Activated CD4-positive, alpha-beta T cell treated with anti-CD3 and anti-CD28 coated beads for 24 hours (primary cell): ENCODE results near the gene NOL9.

Experiments
- DNase-seq, 2 donors: peaks; one replicate each; pipeline ENCODE4 v3.0.0-alpha.2; 2020; ENCODE audit warnings: low read depth in 2 of 2

NOL9 gene

GRCh38 chr1:6521536-6521935, 32.8 kb downstream of the NOL9 start:
- no peak for DNase-seq

GRCh38 chr1:6519935-6520671, 34.2 kb downstream of the NOL9 start:
- DNase-seq: no peak

GRCh38 chr1:6519491-6519934, 34.8 kb downstream of the NOL9 start:
- no peak for DNase-seq

GRCh38 chr1:6517435-6517851, 36.9 kb downstream of the NOL9 start:
- DNase-seq: no peak

GRCh38 chr1:6515771-6516170, 38.5 kb downstream of the NOL9 start:
- no peak for DNase-seq

GRCh38 chr1:6513320-6513801, 41.0 kb downstream of the NOL9 start:
- DNase-seq: no peak

GRCh38 chr1:6512908-6513280, 41.4 kb downstream of the NOL9 start:
- no peak for DNase-seq

- DNase-seq: no peak
Measured at GRCh38 chr1:6512245-6512907, 41.9 kb downstream of the NOL9 start.

- DNase-seq: no peak
Measured at GRCh38 chr1:6511561-6512244, 42.6 kb downstream of the NOL9 start.

- DNase-seq: no peak
Measured at GRCh38 chr1:6511056-6511455, 43.3 kb downstream of the NOL9 start.

GRCh38 chr1:6510493-6510892, 43.8 kb downstream of the NOL9 start:
- no peak for DNase-seq

GRCh38 chr1:6509919-6510291, 44.4 kb downstream of the NOL9 start:
- DNase-seq: no peak

- DNase-seq: no peak
Measured at GRCh38 chr1:6509220-6509918, 44.9 kb downstream of the NOL9 start.

- no peak for DNase-seq
Measured at GRCh38 chr1:6508816-6509189, 45.5 kb downstream of the NOL9 start.

- DNase-seq: no peak
Measured at GRCh38 chr1:6508154-6508815, 46.0 kb downstream of the NOL9 start.

GRCh38 chr1:6507461-6507911, 46.8 kb downstream of the NOL9 start:
- DNase-seq: no peak

GRCh38 chr1:6507037-6507428, 47.3 kb downstream of the NOL9 start:
- DNase-seq: no peak

GRCh38 chr1:6506210-6507036, 47.9 kb downstream of the NOL9 start:
- DNase-seq: no peak

- no peak for DNase-seq
Measured at GRCh38 chr1:6505367-6506209, 48.7 kb downstream of the NOL9 start.

GRCh38 chr1:6504887-6505286, 49.4 kb downstream of the NOL9 start:
- DNase-seq: no peak
